ENCODE data around the gene DAW1.
"Not testable (repeated sequence)": the region's sequence is repeated elsewhere in the genome, so short reads cannot be mapped to it uniquely, and the experiment has no call there.

The DAW1 gene

GRCh38 chr2:227932001-227932400 is 60.6 kb downstream of the DAW1 start:
- no peak for DNase-seq

- DNase-seq: no peak
These were observed 61.0 kb downstream of the DAW1 start for GRCh38 chr2:227932403-227932802.

- no peak for DNase-seq
These were observed 62.5 kb downstream of the DAW1 start for GRCh38 chr2:227933884-227934283.

- not testable (repeated sequence) for DNase-seq
These were observed 64.8 kb downstream of the DAW1 start for GRCh38 chr2:227936249-227936648.

- DNase-seq: no peak
These were observed 68.0 kb downstream of the DAW1 start for GRCh38 chr2:227939271-227940027.

- DNase-seq: no peak
These were observed 70.6 kb downstream of the DAW1 start for GRCh38 chr2:227942021-227942420.

- DNase-seq: no peak
These were observed 71.5 kb downstream of the DAW1 start for GRCh38 chr2:227942965-227943364.

- DNase-seq: no peak
These were observed 88.9 kb downstream of the DAW1 start for GRCh38 chr2:227960317-227960716.

GRCh38 chr2:227971619-227972230 is 100.3 kb downstream of the DAW1 start:
- no peak for DNase-seq

- DNase-seq: no peak
These were observed 101.8 kb downstream of the DAW1 start for GRCh38 chr2:227973241-227973640.

Measured in effector CD4-positive, alpha-beta T cell (primary cell).